Neuron (in vitro differentiated cells): ENCODE measurements around the gene CD300LG.
"Not testable (repeated sequence)": the region's sequence is repeated elsewhere in the genome, so short reads cannot be mapped to it uniquely, and the experiment has no call there.

ENCODE experiments used
- H2AFZ ChIP-seq: one replicate; pipeline ENCODE4 v1.6.1; 2013; ENCODE audit warnings: low read depth, mild to moderate bottlenecking, inconsistent platforms, low read length, moderate library complexity
- H3K27me3 ChIP-seq: one replicate; pipeline ENCODE4 v1.6.1; 2013; ENCODE audit warnings: low read length; ENCODE audit not compliant: insufficient read depth
- H3K36me3 ChIP-seq: one replicate; pipeline ENCODE4 v1.6.1; 2013; ENCODE audit warnings: low read length; ENCODE audit not compliant: insufficient read depth
- H3K4me1 ChIP-seq: one replicate; pipeline ENCODE4 v1.6.1; 2013; ENCODE audit warnings: low read length; ENCODE audit not compliant: insufficient read depth
- H3K4me3 ChIP-seq: 2 replicates; pipeline ENCODE4 v1.5.1; 2013; ENCODE audit warnings: mild to moderate bottlenecking, low read length, moderate library complexity
- H3K9me3 ChIP-seq: one replicate; pipeline ENCODE4 v1.6.1; 2013; ENCODE audit warnings: low read length

Gene CD300LG

DNA sequence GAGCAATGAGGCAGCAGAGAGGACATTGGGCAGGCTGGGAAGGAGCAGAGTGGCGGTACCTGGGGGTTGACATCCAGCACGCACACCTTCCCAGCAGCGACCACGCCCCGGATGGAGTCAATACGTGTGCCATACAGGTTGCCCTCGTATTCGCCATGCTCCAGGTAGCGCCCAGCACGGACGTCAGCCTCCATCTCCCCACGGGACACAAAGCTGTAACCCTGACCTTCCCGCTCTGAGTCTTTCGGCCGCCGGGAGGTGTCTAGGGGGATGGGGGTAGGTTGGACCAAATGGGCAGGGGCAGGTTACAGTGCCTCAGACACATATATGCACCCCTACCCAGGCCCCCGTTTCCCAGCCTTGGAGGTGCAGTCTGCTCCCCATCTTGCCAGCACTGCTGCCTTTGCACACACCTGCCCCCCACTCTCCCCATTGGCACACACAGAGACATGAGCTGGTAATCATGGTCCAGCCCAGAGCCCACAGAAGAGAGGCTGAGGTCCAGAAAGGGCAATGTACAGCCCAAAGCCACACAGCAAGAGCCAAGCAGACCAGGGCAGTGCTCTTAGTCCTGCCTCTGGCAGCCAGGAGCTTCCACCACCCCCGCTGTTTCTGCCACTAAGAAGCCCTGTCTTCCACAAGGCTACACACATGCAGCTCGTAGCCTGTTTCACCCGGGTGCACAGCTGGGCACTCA, 32.9 kb downstream of the CD300LG start:
- Histone ChIP-seq H3K4me1 (peaks cover 3% of the 10 kb centered on the region), H3K36me3 (no peaks in the 10 kb centered on the region), H3K4me3 (no peak overlapping the region), H3K9me3 (no peaks in the 10 kb centered on the region), H3K27me3 (no peaks in the 10 kb centered on the region), H2AFZ (no peak overlapping the region)

DNA sequence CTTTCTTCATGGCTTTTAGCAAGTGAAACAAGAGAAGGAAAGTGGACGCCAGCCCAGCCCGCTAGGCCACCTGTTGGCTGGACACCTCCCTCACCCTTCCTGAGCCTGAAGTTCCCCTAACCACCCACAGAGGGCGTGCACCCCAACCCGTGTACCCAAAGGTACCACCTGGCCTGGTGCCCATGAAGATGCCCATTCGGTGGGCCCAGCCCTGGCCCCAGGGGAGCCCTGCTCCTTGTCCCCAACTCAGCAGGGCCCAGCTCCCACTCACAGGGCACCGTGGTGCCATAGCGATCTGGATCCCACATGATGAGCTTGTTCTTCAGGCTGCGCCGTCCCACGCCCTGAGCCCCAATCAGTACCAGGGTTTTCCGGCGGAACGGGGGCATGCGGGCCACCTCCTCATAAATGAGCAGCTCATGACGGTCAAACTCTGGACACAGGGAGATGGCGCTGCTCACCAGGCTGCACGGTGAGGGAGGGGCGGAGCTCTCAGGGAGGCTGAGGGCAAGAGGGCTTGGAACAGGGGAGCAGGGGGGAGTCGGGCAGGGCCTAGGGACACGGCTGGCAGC, 33.5 kb downstream of the CD300LG start:
- no peak overlapping the region for H2AFZ ChIP-seq
- no peak overlapping the region for H3K4me3 ChIP-seq
- H3K9me3 ChIP-seq: no peaks in the 10 kb centered on the region
- H3K36me3 ChIP-seq: no peaks in the 10 kb centered on the region
- H3K4me1 ChIP-seq: peaks cover 3% of the 10 kb centered on the region
- H3K27me3 ChIP-seq: no peaks in the 10 kb centered on the region

DNA sequence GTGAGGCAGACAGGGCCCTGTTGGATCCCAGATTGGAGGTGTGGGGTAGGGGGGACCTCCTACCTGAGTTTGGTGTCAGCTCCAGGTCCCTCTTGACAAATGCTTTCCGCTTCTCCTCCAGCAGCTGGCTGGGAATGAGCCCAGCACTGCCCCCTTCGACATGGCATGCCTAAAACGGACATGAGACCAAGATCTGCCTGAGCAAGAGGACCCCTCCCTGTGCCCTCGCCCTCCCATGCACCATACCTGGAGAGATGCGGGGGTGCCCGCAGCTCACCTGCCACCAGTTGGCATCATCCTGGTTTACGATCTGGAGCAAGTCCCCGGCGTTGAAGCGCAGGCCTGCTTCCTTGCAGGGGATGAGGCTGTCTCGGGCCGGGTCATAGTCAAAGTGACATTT, 34.2 kb downstream of the CD300LG start:
- Histone ChIP-seq H3K4me1 (peaks cover 3% of the 10 kb centered on the region), H3K27me3 (no peaks in the 10 kb centered on the region), H2AFZ (no peak overlapping the region), H3K36me3 (no peaks in the 10 kb centered on the region), H3K9me3 (no peaks in the 10 kb centered on the region), H3K4me3 (no peak overlapping the region)

DNA sequence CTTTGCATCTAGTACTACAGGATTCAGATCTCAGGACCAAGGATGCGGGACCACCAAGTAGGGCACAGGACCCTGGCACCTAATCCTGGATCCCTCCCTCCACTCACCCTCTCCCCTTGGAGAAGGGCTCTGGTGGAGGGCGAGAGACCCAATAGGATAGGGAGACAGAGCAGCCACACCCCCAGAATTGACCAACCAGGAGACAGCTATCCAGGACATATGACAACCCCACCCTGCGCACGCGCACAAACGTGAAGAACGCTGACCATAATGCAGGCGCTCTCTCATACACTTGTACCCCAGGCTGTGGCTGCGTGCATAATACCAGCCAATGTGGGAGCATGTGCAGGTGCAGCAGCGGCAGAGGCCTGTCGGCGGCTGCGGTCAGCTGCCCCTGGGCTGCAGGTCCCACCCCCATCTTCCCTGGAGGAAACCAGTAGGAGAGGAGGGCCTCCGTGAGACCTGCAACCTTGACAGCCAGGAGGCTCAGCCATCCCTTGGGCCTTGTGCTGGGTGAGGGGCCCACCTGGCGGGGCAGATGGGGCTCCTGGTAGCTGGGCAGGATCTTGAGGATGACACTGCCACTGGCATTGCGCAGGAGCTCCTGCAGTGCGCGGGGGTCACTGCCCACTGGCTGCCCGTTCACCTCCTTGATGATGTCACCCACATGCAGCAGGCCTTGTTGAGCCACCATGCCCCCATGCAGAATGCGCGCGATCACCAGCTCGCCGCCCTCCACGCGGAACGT, 35.0 kb downstream of the CD300LG start:
- no peaks in the 10 kb centered on the region for H3K36me3 ChIP-seq
- no peaks in the 10 kb centered on the region for H3K9me3 ChIP-seq
- H3K4me1 ChIP-seq: peaks cover 3% of the 10 kb centered on the region
- H3K27me3 ChIP-seq: no peaks in the 10 kb centered on the region
- no peak overlapping the region for H2AFZ ChIP-seq
- H3K4me3 ChIP-seq: no peak overlapping the region

DNA sequence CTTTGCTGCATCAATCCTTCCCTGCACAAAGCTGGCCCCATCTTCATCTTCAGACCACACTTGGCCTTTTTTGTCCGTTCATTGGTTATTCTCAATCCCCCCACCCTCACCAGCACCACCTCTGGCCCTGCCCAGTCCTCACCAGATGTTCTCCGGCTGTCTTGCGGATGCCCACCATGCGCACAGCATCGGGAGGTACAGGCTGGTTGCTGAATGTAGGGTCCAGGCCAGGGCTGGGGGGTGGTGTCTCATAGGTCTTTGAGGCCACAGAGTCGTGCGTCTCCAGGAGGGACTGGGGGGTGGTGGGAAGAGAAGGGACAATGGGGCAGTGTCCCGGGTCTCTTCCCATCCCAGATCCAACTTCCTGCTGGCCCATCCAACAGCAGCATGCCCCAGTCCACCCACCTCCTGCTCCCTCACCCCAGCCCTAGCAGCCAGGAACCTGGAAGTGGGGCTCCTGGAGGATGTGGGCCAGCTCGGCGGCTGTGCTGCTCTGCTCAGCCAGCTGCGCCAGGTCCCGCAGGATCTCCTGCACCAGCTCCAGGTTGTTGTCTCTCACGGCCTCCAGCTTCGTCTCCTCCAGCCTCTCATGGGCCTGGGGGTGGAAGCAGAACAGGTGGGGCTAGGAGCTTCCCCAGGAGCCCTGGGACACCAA, 35.9 kb downstream of the CD300LG start:
- H3K4me1 ChIP-seq: peaks cover 3% of the 10 kb centered on the region

DNA sequence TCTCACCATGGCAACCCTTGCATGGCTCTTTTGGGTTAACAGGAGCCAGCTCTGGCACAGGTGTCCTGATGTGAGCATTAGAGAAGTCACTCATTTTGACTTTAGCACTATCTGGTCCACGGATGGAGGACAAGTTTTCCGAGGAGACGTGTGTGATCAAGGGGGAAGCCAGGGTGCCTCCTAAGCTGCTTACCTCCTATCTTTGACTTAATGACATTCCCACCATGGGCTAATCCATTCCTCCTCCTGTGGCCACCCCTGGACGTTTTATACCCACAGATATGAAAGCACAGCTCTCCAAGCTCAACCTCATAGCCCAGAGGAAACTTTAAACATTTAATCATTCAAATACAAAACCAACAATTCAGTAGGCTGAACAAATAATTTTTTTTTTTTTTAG, 41.6 kb downstream of the CD300LG start:
- no peak overlapping the region for H3K4me3 ChIP-seq
- H3K9me3 ChIP-seq: no peaks in the 10 kb centered on the region
- H2AFZ ChIP-seq: no peak overlapping the region
- H3K27me3 ChIP-seq: no peaks in the 10 kb centered on the region
- H3K4me1 ChIP-seq: no peaks in the 10 kb centered on the region
- H3K36me3 ChIP-seq: no peaks in the 10 kb centered on the region

More for the DNA sequence above, 35.9 kb downstream of the CD300LG start:
- no peaks in the 10 kb centered on the region for H3K9me3 ChIP-seq
- H3K27me3 ChIP-seq: no peaks in the 10 kb centered on the region
- no peaks in the 10 kb centered on the region for H3K36me3 ChIP-seq
- H2AFZ ChIP-seq: no peak overlapping the region
- no peak overlapping the region for H3K4me3 ChIP-seq

DNA sequence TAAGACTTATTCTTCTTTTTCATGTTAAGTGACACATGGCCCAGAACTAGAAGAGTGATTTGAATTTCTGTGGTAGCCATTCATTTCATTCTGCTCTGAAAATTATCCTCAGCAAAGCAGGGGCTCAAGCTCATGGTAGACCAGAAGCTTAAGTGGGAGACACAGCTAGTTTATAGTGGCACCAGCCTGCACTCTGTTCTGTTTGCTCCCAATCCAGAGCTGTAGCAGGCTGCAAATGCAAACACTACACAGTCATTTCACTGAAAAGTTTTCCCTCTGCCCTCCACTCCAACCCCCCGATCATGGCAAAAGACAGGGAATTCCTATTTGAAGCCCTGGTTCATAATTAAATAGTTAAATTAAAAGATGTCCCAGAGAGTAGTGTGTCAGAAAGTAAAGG, 43.3 kb downstream of the CD300LG start:
- Histone ChIP-seq H3K36me3 (no peaks in the 10 kb centered on the region), H3K9me3 (no peaks in the 10 kb centered on the region), H3K4me1 (no peaks in the 10 kb centered on the region), H2AFZ (no peak overlapping the region), H3K27me3 (no peaks in the 10 kb centered on the region), H3K4me3 (no peak overlapping the region)

DNA sequence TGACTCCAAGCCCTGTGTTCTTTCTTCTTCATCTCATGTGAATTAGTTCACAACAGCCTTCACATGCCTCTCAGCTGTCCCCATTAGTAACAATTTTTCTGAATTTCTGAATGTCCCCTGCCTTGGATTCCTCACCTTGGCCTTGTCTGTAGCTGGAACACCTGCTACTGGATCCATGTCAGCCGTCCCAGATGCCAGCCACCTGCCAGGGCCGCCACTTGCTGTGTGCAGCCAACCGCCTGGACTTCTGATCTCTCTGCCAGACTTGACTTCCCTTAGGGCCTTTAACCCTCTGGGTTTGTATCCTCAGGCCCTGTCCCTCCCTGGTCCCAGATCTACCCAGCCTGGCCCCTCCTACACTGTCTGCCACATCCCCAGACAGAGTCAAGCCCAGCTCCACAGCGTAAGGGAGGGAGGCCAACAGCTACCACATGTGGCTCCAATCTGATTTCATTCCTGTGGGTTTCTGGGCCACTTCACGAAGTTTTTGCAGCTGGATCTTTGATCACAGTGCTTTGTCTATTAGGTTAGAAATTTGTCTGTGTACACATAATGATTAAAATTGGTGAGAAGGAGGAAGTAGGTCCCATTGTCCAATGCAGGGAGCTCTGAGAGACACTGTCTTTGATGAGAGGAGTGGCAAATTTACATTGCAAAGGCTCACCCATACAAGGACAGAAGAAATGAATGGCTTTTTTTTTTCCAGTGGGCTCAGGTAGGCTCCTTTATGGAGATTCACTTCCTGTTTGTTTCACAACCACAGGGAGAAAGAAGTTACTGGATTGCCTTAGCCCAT, 45.1 kb downstream of the CD300LG start:
- Histone ChIP-seq H3K9me3 (no peaks in the 10 kb centered on the region), H2AFZ (no peak overlapping the region), H3K4me1 (no peaks in the 10 kb centered on the region), H3K36me3 (no peaks in the 10 kb centered on the region), H3K27me3 (no peaks in the 10 kb centered on the region), H3K4me3 (no peak overlapping the region)

DNA sequence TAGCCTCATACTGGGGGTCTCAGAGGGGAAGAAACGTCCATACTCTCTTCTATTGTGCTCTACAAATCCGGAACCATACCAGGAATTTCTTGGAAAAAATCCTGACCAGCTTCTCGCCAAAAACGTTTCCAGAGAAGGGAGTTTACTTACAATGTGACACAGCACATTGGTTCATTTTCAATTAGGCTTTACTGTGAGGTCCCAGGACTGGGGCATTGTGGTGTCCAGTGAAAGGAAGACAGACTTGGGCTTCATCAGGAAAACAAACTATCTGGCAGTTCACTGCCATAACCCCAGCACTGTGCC, 45.6 kb downstream of the CD300LG start:
- Histone ChIP-seq H3K36me3 (no peaks in the 10 kb centered on the region), H2AFZ (no peak overlapping the region), H3K27me3 (no peaks in the 10 kb centered on the region), H3K4me1 (no peaks in the 10 kb centered on the region), H3K9me3 (no peaks in the 10 kb centered on the region), H3K4me3 (no peak overlapping the region)

DNA sequence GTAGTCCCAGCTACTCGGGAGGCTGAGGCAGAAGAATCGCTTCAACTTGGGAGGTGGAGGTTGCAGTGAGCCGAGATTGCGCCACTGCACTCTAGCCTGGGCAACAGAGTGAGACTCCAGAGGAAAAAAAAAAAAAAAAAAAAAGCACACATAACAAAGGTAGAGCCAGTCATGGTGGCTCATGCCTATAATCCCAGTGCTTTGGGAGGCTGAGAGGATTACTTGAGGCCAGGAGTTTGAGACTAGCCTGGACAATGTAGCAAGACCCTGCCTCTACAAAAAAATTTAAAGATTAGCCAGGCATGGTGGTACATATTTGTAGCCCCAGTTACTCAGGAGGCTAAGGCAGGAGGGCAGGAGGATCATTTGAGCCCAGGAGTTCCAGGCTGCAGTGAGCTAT, 47.5 kb downstream of the CD300LG start:
- not testable (repeated sequence) for H2AFZ ChIP-seq, H3K27me3 ChIP-seq, H3K9me3 ChIP-seq, H3K36me3 ChIP-seq, H3K4me1 ChIP-seq, H3K4me3 ChIP-seq

DNA sequence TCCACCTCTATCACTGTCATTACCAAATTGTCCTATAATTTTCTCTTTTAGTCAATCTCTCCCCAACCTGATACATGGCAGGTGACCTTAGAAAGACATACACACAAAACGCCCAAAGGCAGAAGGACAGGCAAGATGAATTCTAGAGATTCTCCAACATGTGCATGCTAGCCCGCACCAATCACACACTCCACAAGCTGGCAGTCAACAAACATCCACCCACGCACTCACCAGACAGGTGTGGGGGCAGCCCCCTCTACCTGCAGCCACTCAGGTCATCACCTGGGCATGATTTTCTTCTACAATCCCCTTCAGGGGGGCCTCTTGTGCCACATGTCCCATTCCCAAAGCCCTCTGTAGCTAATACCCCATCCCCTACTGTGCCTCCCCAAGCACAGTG, 50.9 kb downstream of the CD300LG start:
- Histone ChIP-seq H2AFZ (no peak overlapping the region), H3K4me3 (no peak overlapping the region), H3K27me3 (no peaks in the 10 kb centered on the region)

DNA sequence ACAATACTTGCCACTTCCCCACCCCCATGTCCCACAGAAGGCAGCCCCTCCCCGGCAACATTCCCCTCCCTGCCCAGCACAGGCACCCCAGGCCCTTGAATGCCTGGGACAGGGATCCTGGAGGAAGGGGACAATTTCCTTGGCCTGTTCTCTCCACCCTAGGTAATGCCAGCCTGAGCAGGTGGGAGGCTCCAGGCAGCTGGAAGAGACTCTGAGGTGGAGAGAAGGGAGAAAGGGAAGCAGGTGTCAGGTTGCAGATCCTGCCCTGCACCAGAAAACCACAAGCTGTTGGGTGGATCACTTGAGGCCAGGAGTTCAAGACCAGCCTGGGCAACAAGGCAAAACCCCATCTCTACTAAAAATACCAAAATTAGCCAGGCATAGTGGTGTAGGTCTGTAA, 51.5 kb downstream of the CD300LG start:
- peaks cover 25% of the 10 kb centered on the region for H3K4me1 ChIP-seq
- H3K9me3 ChIP-seq: no peaks in the 10 kb centered on the region
- H3K36me3 ChIP-seq: no peaks in the 10 kb centered on the region
- H3K27me3 ChIP-seq: no peaks in the 10 kb centered on the region
- H2AFZ ChIP-seq: no peak overlapping the region
- no peak overlapping the region for H3K4me3 ChIP-seq

More for the DNA sequence above, 50.9 kb downstream of the CD300LG start:
- Histone ChIP-seq H3K9me3 (no peaks in the 10 kb centered on the region), H3K36me3 (no peaks in the 10 kb centered on the region), H3K4me1 (peaks cover 25% of the 10 kb centered on the region)
